Heart right ventricle (tissue), 16 donors: ENCODE data around the gene SUN3. TPM values are rescaled to one million over a fixed set of nuclear protein-coding genes. Genes with fewer than 3 reads are reported as not detected.

Experiments
- ATAC-seq, 8 donors: fragments of 200-7000 bp; cut with Tn5 transposase; one replicate each; pipeline ENCODE4 v1.9.1; 2020; ENCODE audit warnings: mild to moderate bottlenecking in 8 of 8, moderate library complexity in 8 of 8, moderate number of reproducible peaks in 1 of 8
- DNase-seq, 2 donors: peaks; one replicate each; pipeline ENCODE4 v3.0.0-alpha.2; 2020
- H3K27ac ChIP-seq, 10 donors: fragments of 200-600 bp; sonication (generic) in 2 of 10; one replicate each; pipeline versions ENCODE4 v1.5.0 to v1.8.0; 2020 to 2022; ENCODE audit warnings: mild to moderate bottlenecking in 3 of 10
- H3K27me3 ChIP-seq, 7 donors: fragments of 200-600 bp; one replicate each; pipeline ENCODE4 v1.8.0; 2021 to 2022; ENCODE audit warnings: mild to moderate bottlenecking in 2 of 7
- H3K36me3 ChIP-seq, 9 donors: fragments of 200-600 bp; sonication (generic) in 1 of 9; one replicate each; pipeline versions ENCODE4 v1.5.0 to v1.8.0; 2020 to 2022; ENCODE audit warnings: mild to moderate bottlenecking in 2 of 9
- H3K4me1 ChIP-seq, 9 donors: fragments of 200-600 bp; sonication (generic) in 1 of 9; one replicate each; pipeline versions ENCODE4 v1.5.0 to v1.8.0; 2020 to 2022; ENCODE audit warnings: mild to moderate bottlenecking in 4 of 9
- H3K4me3 ChIP-seq, 10 donors: fragments of 200-600 bp; sonication (generic) in 2 of 10; one replicate each; pipeline versions ENCODE4 v1.5.0 to v1.8.0; 2020 to 2022; ENCODE audit warnings: mild to moderate bottlenecking in 7 of 10, moderate library complexity in 2 of 10
- H3K9me3 ChIP-seq, 11 donors: fragments of 200-600 bp in 10 of 11; sonication (generic) in 2 of 11; one replicate each; pipeline versions ENCODE4 v1.5.0 to v1.8.0; 2013 to 2022; ENCODE audit warnings: mild to moderate bottlenecking in 2 of 11, control low read depth in 1 of 11, moderate library complexity in 1 of 11
- CTCF ChIP-seq, 9 donors: fragments of 200-600 bp; sonication (generic) in 2 of 9; IDR thresholded peaks; one replicate each; pipeline versions ENCODE4 v1.5.0 to v1.8.0; 2021 to 2022; ENCODE audit warnings: antibody characterized with exemption in 9 of 9, mild to moderate bottlenecking in 5 of 9, moderate library complexity in 1 of 9
- WGBS, 2 donors: extraction: QIAGEN DNeasy Blood & Tissue Kit; methylation state at CpG; one replicate each; pipeline ENCODE4 v1.1.7; 2013; ENCODE audit warnings: inconsistent platforms in 1 of 2; 5-methylcytosine and 5-hydroxymethylcytosine counted together
- intact Hi-C, 10 donors: fragments of 100-400 bp; cut with DNase I; formaldehyde crosslinking; loops; one replicate each; pipeline versions ENCODE4 v1.11.1 to v1.14.2; 2022
- polyA plus RNA-seq, 2 donors: library from polyadenylated mRNA; stranded (reverse); fragments of 200-250 nt; gene quantifications; one replicate each; pipeline ENCODE4 v1.2.3, GENCODE V29; 2013
- total RNA-seq, 10 donors: library from RNA; stranded (reverse); fragmentation: NEBNext Ultra II Directional in 3 of 10; extraction: Animal tissue kit (Norgen Biotek cat#: 25700) in 3 of 10; gene quantifications; one replicate each; pipeline versions ENCODE4 v1.2.1 to v1.2.4, GENCODE V29; 2021 to 2023
- donor health status: Arrhythmogenic right ventricular cardiomyopathy.
- donor health status: ischemic (EF 13 %, LVEDD 7.1; RV severe dilation, severe dysfunction).
- donor health status: healthy with polysubstance abuse.
- donor health status: DM: no; HTN: yes; CAD: no.
- donor health status: DM: no; HTN: no; CAD: no.
- donor health status: ischemic (EF 25% LVEDD 6.9; RV normal size, moderate dysfunction).
- donor health status: ischemic (EF 25% LVEDD 5.7; RV mildly dilated, moderate dysfunction).
- donor health status: healthy.
- donor health status: DM: yes; HTN: yes; CAD: no.
- donor health status: Ischemic cardiomyopathy.
- donor health status: ischemic (EF 35%, LVEDD 5.7; RV mildly dilated, moderate dysfunction).
- donor health status: nonischemic (EF 11% LVEDD 7.7; RV severe dilation, severe dysfunction).
- donor health status: DM: yes; HTN: yes; CAD: no.
- donor health status: PGD.
- donor health status: ischemic (EF 29% LVEDD 5.4; RV normal size, mild dysfunction).
- donor health status: nonischemic (EF 23%, LVEDD 6.1; RV moderate dilation, normal function).

The SUN3 gene
- total and polyA plus RNA-seq, 12 donors: not detected

GRCh38 chr7:48041653-48041970 is 12.7 kb upstream of the SUN3 start:
- WGBS, 2 donors: 70 to 71% methylated on average over 3 of the region's 3 CpGs
- no peak for TF ChIP-seq CTCF (IDR thresholded peaks at IDR 0.05)
- Histone ChIP-seq H3K27me3 (peaks cover 0 to 11% (median 1%) of the 10 kb centered on the region in 7 donors), H3K36me3 (no peaks in the 10 kb centered on the region), H3K27ac (no peak overlapping the region), H3K9me3 (no peaks in the 10 kb centered on the region), H3K4me1 (no peaks in the 10 kb centered on the region), H3K4me3 (no peak overlapping the region)
- DNase-seq (no peak), ATAC-seq (no peak)
- intact Hi-C loops: no loop called here

- Histone ChIP-seq H3K4me1 (peaks cover 1 to 4% (median 2%) of the 10 kb centered on the region in 9 donors), H3K27me3 (peaks cover 0 to 16% (median 6%) of the 10 kb centered on the region in 7 donors), H3K36me3 (no peaks in the 10 kb centered on the region), H3K27ac (no peak overlapping the region), H3K4me3 (no peak overlapping the region), H3K9me3 (no peaks in the 10 kb centered on the region)
- no peak for TF ChIP-seq CTCF (IDR thresholded peaks at IDR 0.05)
- DNase-seq (no peak), ATAC-seq (no peak)
- 94 to 96% methylated on average over 18 of the region's 18 CpGs for WGBS, 2 donors
- intact Hi-C loops: no loop called here
Measured at GRCh38 chr7:48040944-48041652, 12.2 kb upstream of the SUN3 start.

- intact Hi-C loops: loop anchor here in 5 of 10 donors (5.0 to 10.0 kb wide), 5 partner anchors 48 to 68 kb away; partner anchors contain the start of gene UPP1 (in 2 of the 5)
- no peak overlapping the region for H3K27ac ChIP-seq
- no peak for TF ChIP-seq CTCF (IDR thresholded peaks at IDR 0.05)
- no peaks in the 10 kb centered on the region for H3K9me3 ChIP-seq
- 53 to 59% methylated on average over 5 of the region's 5 CpGs for WGBS, 2 donors
- peaks cover 3 to 17% (median 13%) of the 10 kb centered on the region in 9 donors for H3K4me1 ChIP-seq
- DNase-seq: no peak
- no peak for ATAC-seq
- no peak overlapping the region for H3K4me3 ChIP-seq
- H3K36me3 ChIP-seq: no peaks in the 10 kb centered on the region
- peaks cover 0 to 37% (median 8%) of the 10 kb centered on the region in 7 donors for H3K27me3 ChIP-seq
Measured at GRCh38 chr7:48038815-48039506, 10.1 kb upstream of the SUN3 start.

- TF ChIP-seq CTCF (IDR thresholded peaks at IDR 0.05): no peak
- Histone ChIP-seq H3K4me1 (peaks cover 3 to 17% (median 13%) of the 10 kb centered on the region in 9 donors), H3K36me3 (no peaks in the 10 kb centered on the region), H3K9me3 (no peaks in the 10 kb centered on the region), H3K27ac (no peak overlapping the region), H3K4me3 (peak overlapping the region; percentile 41 to 84 (median 62)), H3K27me3 (peaks cover 0 to 62% (median 18%) of the 10 kb centered on the region in 7 donors)
- ATAC-seq: peak; percentile 7 to 73 (median 37)
- intact Hi-C loops: loop anchor here in 6 of 10 donors (1.0 to 10.0 kb wide), 7 partner anchors 51 to 74 kb away; partner anchors contain the start of gene UPP1 (in 3 of the 6)
- WGBS, 2 donors: 1 to 2% methylated on average over 42 of the region's 42 CpGs
- DNase-seq: peak; percentile 15 to 52
Measured at GRCh38 chr7:48035967-48036478, 7.1 kb upstream of the SUN3 start.
